ENCODE measurements around the gene HNRNPUL1. TPM values are rescaled to one million over a fixed set of nuclear protein-coding genes. Genes with fewer than 3 reads are reported as not detected.

HNRNPUL1 gene
- total RNA-seq, 1 donor from 2014 or later, result 258 TPM

DNA sequence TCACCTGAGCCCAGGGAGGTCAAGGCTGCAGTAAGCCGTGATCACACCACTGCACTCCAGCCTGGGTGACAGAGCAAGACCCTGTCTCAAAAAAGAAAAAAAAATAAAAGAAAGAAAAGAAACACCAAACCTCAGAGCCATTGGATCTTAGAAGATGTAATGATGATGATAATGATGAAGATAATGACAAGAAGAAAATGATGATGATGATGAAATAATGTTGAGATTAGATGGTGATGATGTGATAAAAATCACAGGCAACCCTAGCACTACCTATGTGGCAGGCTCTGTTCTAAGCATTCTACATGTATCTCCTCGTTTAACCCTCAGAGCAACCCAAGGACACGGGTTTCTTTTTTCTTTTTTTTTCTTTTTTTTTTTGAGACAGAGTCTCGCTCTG is 20.1 kb upstream of the HNRNPUL1 start:
- Mint-ChIP-seq H3K4me3 (no peak overlapping the region), H3K36me3 (ENCODE audit: low read depth) (no peaks in the 10 kb centered on the region), H3K4me1 (no peaks in the 10 kb centered on the region), H3K27me3 (peaks cover 5% of the 10 kb centered on the region), H3K9me3 (no peaks in the 10 kb centered on the region), H3K27ac (no peak overlapping the region)
- intact Hi-C loops (cut with micrococcal nuclease), result no loop called here
- no peak for DNase-seq

DNA sequence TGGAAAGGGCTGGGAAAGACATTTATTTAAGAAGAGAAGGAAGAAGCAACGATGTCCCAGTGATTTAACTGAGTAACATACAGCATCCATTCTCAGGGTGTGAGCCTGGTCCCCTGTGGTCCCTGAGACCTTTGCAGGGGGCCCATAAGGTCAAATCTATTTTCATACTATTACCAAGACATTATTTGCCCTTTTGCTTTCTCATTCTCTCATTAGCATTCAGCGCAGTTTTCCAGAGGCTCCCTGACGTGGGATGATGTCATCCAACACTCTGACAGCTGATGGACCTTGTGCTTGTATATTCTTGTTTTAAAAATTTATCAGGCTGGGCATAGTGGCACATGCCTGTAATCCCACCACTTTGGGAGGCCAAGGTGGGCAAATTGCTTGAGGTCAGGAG is 18.3 kb upstream of the HNRNPUL1 start:
- H3K9me3 Mint-ChIP-seq, result no peaks in the 10 kb centered on the region
- peaks cover 2% of the 10 kb centered on the region for H3K27me3 Mint-ChIP-seq
- no peak overlapping the region for H3K27ac Mint-ChIP-seq

DNA sequence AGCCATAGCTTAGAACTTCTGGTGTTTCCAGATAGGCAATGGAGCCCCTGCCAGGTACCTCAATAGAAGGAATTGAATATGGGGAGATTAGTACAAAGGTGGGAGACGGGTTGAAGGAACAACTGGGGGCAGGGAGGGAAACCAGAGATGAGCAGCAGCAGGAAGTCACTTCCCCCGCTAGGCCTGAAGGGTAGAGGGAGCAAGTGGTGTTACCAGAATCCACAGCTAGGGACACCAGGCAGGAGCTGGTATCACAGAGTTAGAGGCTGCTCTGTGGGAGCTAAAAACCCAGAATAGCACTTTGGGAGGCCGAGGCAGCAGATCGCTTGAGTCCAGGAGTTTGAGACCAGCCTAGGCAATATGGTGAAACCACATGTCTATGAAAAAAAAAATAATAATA is 15.3 kb upstream of the HNRNPUL1 start:
- Mint-ChIP-seq H3K9me3 (no peaks in the 10 kb centered on the region), H3K4me1 (no peaks in the 10 kb centered on the region), H3K36me3 (ENCODE audit: low read depth) (no peaks in the 10 kb centered on the region), H3K4me3 (no peak overlapping the region), H3K27ac (no peak overlapping the region), H3K27me3 (peaks cover 4% of the 10 kb centered on the region)
- no peak for DNase-seq
- intact Hi-C loops (cut with micrococcal nuclease), result no loop called here

More for the DNA sequence above, 18.3 kb upstream of the HNRNPUL1 start:
- Mint-ChIP-seq H3K36me3 (ENCODE audit: low read depth) (no peaks in the 10 kb centered on the region), H3K4me1 (no peaks in the 10 kb centered on the region), H3K4me3 (no peak overlapping the region)
- intact Hi-C loops (cut with micrococcal nuclease), result no loop called here
- DNase-seq, result no peak

DNA sequence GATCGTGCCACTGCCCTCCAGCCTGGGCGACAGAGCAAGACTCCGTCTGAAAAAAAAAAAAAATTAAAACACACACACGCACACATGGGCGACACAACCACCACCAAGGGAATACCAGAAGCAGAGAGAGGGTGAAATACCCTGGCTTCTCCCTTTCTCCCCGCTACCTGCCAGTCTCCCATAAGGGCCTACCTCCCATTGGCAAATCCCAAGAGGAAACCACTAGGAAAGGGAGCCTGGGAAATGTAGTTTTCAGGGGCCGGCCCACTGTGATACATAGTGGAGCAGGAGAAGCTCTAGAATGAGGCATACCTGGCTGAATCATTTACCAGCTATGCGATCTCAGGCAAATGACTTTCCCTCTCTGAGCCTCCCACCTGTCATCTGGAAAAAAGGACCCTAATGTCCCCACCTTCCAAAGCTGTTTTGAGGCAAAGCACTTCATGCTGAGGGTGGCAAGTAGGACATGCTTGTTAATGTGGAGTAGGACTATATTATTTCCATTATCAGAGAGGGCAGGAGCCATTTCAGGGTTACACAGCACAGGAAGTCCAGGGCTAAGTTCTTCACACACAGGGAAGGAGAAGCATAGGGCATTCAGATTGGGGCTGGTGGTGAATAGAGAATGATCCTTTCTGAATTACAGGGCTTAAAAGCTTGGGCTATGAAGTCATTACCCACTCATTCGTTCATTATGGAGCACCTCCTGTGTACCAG is 14.3 kb upstream of the HNRNPUL1 start:
- peaks cover 6% of the 10 kb centered on the region for H3K27me3 Mint-ChIP-seq
- no peak overlapping the region for H3K27ac Mint-ChIP-seq
- no peaks in the 10 kb centered on the region for H3K9me3 Mint-ChIP-seq
- DNase-seq, result no peak
- H3K36me3 Mint-ChIP-seq (ENCODE audit: low read depth), result no peaks in the 10 kb centered on the region
- H3K4me3 Mint-ChIP-seq, result no peak overlapping the region
- H3K4me1 Mint-ChIP-seq, result no peaks in the 10 kb centered on the region
- intact Hi-C loops (cut with micrococcal nuclease), result no loop called here

DNA sequence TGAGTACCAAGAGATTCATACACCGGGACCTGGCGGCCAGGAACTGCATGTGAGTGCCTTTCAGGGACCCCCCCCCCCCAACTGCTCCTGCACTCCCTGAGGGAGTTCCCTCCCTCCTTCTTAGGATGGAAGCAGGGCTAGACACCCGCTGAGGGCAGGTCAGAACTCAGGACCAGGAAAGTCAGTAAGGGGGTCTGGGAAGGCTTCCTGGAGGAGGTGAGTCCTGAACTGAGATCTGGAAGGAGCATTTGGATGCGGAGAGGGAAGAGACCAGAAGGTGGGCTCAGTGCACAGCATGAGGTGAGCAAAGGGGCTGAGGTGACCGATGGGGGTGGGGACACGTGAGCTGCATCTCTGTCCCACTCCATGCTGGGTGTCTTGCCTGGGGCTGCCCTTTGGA is 10.5 kb upstream of the HNRNPUL1 start:
- Mint-ChIP-seq H3K27ac (no peak overlapping the region), H3K4me1 (no peaks in the 10 kb centered on the region)
- intact Hi-C loops (cut with micrococcal nuclease), result no loop called here

DNA sequence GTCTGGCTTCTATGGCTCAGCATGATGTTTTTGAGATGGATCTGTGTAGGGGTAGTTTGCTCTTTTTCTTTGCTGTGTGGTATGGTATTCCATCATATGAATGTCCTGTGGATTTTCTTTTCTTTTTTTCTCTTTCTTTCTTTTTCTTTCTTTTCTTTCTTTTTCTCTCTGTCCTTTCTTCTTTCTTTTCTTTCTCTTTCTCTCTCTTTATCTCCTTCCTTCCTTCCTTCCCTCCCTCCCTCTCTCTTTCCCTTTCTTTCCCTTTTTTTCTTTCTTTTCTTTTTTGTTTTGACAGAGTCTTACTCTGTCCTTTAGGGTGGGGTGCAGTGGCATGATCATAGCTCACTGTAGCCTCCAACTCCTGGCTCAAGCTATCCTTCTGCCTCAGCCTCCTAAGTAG is 9.0 kb upstream of the HNRNPUL1 start:
- Mint-ChIP-seq H3K27ac (no peak overlapping the region), H3K4me1 (peaks cover 2% of the 10 kb centered on the region)

More for the DNA sequence above, 10.5 kb upstream of the HNRNPUL1 start:
- Mint-ChIP-seq H3K36me3 (ENCODE audit: low read depth) (no peaks in the 10 kb centered on the region), H3K4me3 (no peak overlapping the region), H3K27me3 (peaks cover 13% of the 10 kb centered on the region), H3K9me3 (no peaks in the 10 kb centered on the region)
- DNase-seq, result no peak

DNA sequence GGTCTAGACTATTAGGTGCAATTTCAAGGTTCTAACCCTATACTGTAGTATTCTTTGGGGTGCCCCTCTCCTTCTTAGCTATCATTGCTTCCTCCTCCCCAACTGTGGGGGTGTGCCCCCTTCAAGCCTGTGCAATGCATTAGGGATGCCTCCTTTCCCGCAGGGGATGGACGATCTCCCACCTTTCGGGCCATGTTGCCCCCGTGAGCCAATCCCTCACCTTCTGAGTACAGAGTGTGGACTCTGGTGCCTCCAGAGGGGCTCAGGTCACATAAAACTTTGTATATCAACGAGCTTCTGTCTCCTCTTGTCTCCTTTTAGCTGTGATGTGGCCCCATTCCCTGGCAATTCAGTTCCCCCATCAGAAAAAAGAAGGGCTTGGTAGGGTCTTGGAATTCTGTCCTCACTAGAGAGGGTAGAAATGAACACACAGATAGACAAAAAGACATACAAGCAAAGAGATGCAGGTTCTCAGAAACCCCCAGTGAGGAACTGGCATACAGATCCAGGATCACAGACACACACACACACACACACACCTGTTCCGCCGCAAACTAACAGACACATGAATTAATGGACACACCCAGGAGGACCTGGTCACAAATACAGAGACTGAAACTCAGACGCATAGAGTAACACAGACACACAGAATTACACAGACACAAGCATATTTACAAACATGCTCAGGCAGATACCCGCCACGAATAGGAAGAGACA is 2.5 kb upstream of the HNRNPUL1 start:
- Mint-ChIP-seq H3K27ac (peak overlapping the region; percentile 100), H3K36me3 (ENCODE audit: low read depth) (peaks cover 24% of the 10 kb centered on the region), H3K4me3 (peak overlapping the region; percentile 92), H3K9me3 (no peaks in the 10 kb centered on the region), H3K4me1 (peaks cover 35% of the 10 kb centered on the region), H3K27me3 (peaks cover 8% of the 10 kb centered on the region)
- DNase-seq, result peak; percentile 64
- intact Hi-C loops (cut with micrococcal nuclease), result loop anchor here (1.0 to 10.0 kb wide), 9 partner anchors 36 to 837 kb away; partner anchors contain the start of genes ACTMAP, COQ8B, ITPKC and SERTAD1

More for the DNA sequence above, 9.0 kb upstream of the HNRNPUL1 start:
- Mint-ChIP-seq H3K9me3 (no peaks in the 10 kb centered on the region), H3K4me3 (no peak overlapping the region), H3K36me3 (ENCODE audit: low read depth) (peaks cover 1% of the 10 kb centered on the region), H3K27me3 (peaks cover 14% of the 10 kb centered on the region)
- intact Hi-C loops (cut with micrococcal nuclease), result no loop called here
- DNase-seq, result no peak

DNA sequence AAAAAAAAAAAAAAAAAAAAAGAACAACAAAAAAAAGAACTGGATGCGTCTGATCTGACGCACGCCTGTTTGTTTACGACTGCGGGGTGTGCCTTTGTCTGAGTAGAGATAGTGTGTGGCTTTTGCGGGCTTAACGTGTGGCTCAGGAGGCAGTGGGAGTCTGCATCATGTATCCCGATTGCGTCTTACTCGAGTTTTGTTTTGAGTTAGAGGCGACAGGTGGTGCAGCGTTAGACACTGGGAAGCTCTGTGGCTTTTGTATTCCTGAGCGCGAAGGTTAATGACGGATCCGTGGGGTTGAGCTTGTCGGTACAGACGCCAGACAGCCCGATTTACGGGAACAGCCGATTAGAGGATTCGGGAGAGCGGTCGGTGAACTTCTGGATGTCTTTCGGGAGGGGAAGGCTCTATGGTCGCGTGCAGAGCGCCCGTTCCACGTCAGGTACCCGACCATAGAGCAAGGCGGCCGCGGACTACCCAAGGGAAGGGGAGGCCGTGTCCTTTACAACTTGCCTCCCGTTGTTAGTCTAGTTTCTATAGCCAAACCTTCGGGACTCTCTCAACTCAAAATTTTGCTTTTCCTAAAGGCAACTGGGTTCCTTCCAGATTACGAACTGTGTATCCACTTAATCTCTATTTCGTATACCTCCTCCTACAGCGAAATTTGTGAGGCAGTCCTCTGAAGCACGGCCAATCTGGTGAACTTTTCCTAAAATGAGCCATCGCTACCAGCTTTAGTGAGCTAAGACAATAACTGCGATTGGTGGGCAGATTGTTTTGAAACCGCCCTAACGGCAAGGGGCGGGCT is 926 bp upstream of the HNRNPUL1 start:
- DNase-seq, result peak; percentile 94
- Mint-ChIP-seq H3K4me1 (peaks cover 47% of the 10 kb centered on the region), H3K4me3 (peak overlapping the region; percentile 92), H3K27ac (peak overlapping the region; percentile 100), H3K9me3 (no peaks in the 10 kb centered on the region), H3K36me3 (ENCODE audit: low read depth) (peaks cover 35% of the 10 kb centered on the region), H3K27me3 (peaks cover 8% of the 10 kb centered on the region)
- intact Hi-C loops (cut with micrococcal nuclease), result loop anchor here (1.0 to 10.0 kb wide), 10 partner anchors 65 to 838 kb away; partner anchors contain the start of genes ACTMAP, B9D2, COQ8B and ITPKC

DNA sequence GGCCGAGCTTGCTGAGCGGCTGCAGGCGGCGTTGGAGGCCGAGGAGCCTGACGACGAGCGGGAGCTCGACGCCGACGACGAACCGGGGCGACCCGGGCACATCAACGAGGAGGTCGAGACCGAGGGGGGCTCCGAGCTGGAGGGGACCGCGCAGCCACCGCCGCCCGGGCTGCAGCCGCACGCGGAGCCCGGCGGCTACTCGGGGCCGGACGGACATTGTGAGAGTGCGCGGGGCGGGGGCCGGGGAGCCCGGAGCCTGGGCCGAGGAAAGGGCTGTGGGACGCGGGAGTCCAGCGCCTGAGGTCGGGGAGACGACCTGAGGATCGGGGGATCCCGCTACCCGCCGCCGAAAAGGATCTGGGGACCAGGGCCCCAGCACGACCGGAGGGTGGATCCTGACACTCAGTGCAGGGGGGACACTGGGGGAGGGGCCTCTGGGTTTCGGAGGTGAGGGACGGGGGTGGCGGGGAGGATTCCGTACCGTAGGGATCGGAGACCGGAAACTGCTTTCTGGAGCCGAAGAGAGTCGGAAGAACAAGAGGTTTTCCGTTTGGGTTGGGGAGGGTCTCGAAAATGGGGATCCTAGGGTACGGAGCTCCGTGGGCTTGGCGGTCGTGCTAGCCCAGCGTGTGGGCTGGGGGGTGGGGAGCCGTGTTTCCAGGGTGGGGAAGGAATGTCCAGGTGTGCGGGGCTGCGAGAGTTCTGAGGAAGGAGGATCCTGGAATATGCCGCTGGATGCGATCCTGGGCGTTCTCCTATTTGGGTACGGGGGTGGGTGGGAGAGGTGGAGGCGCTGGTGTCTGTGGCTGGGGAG is 616 bp downstream of the HNRNPUL1 start:
- peaks cover 42% of the 10 kb centered on the region for H3K36me3 Mint-ChIP-seq (ENCODE audit: low read depth)

DNA sequence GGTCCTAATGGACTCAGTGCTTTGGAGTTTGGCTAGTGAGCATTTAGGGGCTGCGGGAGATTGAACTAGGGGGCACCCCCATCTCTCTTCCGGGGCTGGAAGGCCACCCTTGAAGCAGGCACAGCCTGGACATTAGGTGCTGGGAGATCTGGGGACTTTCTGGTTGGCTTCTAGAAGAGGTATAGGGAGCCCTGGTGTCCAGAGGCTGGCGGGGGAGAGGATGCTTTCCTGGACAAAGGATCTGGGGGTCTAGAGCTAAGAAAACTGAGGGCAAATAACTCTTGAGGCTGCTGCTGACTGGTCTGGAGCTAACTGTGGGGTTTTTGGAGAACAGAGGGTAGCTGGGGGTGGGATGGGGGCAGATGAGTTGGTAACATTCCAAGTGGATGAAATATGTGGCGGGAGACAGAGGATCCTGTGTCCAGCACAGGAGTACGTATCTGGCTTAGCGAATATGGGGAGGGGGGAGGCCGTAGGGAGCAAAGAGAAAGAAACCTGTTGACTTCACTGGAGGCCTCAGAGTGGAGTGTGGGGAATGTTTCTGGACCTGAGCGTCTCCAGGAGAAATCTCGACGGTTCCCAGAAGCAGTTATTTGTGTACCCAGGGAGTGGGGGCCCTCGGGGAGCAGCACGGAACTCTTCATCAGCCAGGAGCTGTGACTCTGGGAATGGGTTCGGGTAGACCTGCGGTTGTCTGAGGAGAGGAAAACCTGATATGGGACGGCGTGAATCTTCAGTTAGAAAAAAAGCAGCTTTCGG is 1.4 kb downstream of the HNRNPUL1 start:
- Mint-ChIP-seq H3K36me3 (ENCODE audit: low read depth) (peaks cover 45% of the 10 kb centered on the region), H3K4me1 (peaks cover 45% of the 10 kb centered on the region), H3K4me3 (peak overlapping the region; percentile 92), H3K9me3 (no peaks in the 10 kb centered on the region), H3K27ac (peak overlapping the region; percentile 100), H3K27me3 (peaks cover 6% of the 10 kb centered on the region)
- intact Hi-C loops (cut with micrococcal nuclease), result loop anchor here (10.0 kb wide), 1 partner anchor 841 kb away; the partner anchor contains the start of gene SERTAD1
- DNase-seq, result peak; percentile 70

More for the DNA sequence above, 616 bp downstream of the HNRNPUL1 start:
- Mint-ChIP-seq H3K9me3 (no peaks in the 10 kb centered on the region), H3K27ac (peak overlapping the region; percentile 100), H3K27me3 (peaks cover 7% of the 10 kb centered on the region), H3K4me1 (peaks cover 47% of the 10 kb centered on the region), H3K4me3 (peak overlapping the region; percentile 92)
- peak; percentile 84 for DNase-seq
- intact Hi-C loops (cut with micrococcal nuclease), result loop anchor here (1.0 to 10.0 kb wide), 4 partner anchors 133 to 840 kb away; partner anchors contain the start of genes BCKDHA, EXOSC5 and SERTAD1

DNA sequence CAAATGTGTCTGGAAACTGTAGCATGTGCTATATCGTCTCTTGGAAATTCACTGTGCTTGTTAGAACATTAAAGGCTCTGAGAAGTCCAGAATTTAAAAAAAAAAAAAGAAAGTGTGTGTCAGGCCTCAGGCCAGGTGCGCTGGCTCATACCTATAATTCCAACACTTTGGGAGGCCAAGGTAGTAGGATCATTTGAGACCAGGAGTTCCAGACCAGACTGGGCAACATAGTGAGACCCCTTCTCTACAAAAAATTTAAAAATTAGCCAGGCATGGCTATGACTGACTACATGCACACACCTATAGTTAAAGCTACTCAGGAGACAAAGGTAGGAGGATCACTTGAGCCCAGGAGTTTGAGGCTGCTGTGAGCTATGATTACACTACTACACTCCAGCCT is 4.9 kb downstream of the HNRNPUL1 start:
- intact Hi-C loops (cut with micrococcal nuclease), result loop anchor here (10.0 kb wide), 1 partner anchor 844 kb away; the partner anchor contains the start of gene SERTAD1
- H3K27ac Mint-ChIP-seq, result no peak overlapping the region
- peaks cover 72% of the 10 kb centered on the region for H3K36me3 Mint-ChIP-seq (ENCODE audit: low read depth)
- H3K27me3 Mint-ChIP-seq, result peaks cover 1% of the 10 kb centered on the region
- no peak overlapping the region for H3K4me3 Mint-ChIP-seq
- DNase-seq, result no peak
- H3K4me1 Mint-ChIP-seq, result peaks cover 36% of the 10 kb centered on the region
- no peaks in the 10 kb centered on the region for H3K9me3 Mint-ChIP-seq

DNA sequence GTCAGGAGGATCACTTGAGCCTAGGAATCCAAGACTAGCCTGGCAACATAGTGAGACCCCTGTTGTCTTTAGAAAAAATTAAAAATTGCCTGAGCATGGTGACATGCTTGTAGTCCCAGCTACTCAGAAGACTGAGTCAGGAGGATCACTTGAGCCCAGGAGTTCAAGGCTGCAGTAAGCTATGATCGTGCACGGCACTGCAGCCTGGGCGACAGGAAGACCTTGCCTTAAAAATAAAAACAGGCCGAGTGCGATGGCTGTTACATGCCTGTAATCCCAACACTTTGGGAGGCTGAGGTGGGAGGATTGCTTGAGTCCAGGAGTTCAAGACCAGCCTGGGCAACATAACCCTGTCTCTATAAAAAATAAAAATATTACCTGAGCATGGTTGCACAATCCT is 5.4 kb downstream of the HNRNPUL1 start:
- Mint-ChIP-seq H3K27ac (no peak overlapping the region), H3K27me3 (no peaks in the 10 kb centered on the region), H3K4me3 (no peak overlapping the region), H3K4me1 (peaks cover 35% of the 10 kb centered on the region), H3K36me3 (ENCODE audit: low read depth) (peaks cover 73% of the 10 kb centered on the region), H3K9me3 (no peaks in the 10 kb centered on the region)
- intact Hi-C loops (cut with micrococcal nuclease), result loop anchor here (10.0 kb wide), 1 partner anchor 845 kb away; the partner anchor contains the start of gene SERTAD1
- DNase-seq, result no peak
